Heart left ventricle (tissue), 16 donors: ENCODE results near the gene EFS. TPM values are rescaled to one million over a fixed set of nuclear protein-coding genes. Genes with fewer than 3 reads are reported as not detected.

Source experiments
- ATAC-seq, 4 donors: fragments of 200-7000 bp; cut with Tn5 transposase; one replicate each; pipeline ENCODE4 v1.9.1; 2020 to 2022; ENCODE audit warnings: moderate library complexity in 4 of 4, mild to moderate bottlenecking in 3 of 4, moderate number of reproducible peaks in 1 of 4
- DNase-seq, 5 donors: peaks; one replicate each; pipeline ENCODE4 v3.0.0-alpha.2; 2020
- H3K27ac ChIP-seq, 12 donors: fragments of 200-600 bp; sonication (generic) in 4 of 12; one replicate each; pipeline versions ENCODE4 v1.5.0 to v1.8.0; 2016 to 2022; ENCODE audit warnings: mild to moderate bottlenecking in 2 of 12
- H3K27me3 ChIP-seq, 9 donors: fragments of 200-600 bp; sonication (generic) in 2 of 9; one replicate each; pipeline versions ENCODE4 v1.5.1 to v1.8.0; 2016 to 2022; ENCODE audit warnings: mild to moderate bottlenecking in 3 of 9
- H3K36me3 ChIP-seq, 9 donors: fragments of 200-600 bp; sonication (generic) in 2 of 9; one replicate each; pipeline versions ENCODE4 v1.5.0 to v1.8.0; 2018 to 2022; ENCODE audit warnings: mild to moderate bottlenecking in 2 of 9
- H3K4me1 ChIP-seq, 12 donors: fragments of 200-600 bp; sonication (generic) in 4 of 12; one replicate each; pipeline versions ENCODE4 v1.5.0 to v1.8.0; 2016 to 2022; ENCODE audit warnings: mild to moderate bottlenecking in 3 of 12
- H3K4me3 ChIP-seq, 12 donors: fragments of 200-600 bp; sonication (generic) in 4 of 12; one replicate each; pipeline versions ENCODE4 v1.5.0 to v1.8.0; 2017 to 2022; ENCODE audit warnings: mild to moderate bottlenecking in 9 of 12, moderate library complexity in 4 of 12
- H3K9me3 ChIP-seq, 12 donors: fragments of 200-600 bp; sonication (generic) in 4 of 12; one replicate each; pipeline versions ENCODE4 v1.5.0 to v1.8.0; 2016 to 2022; ENCODE audit warnings: mild to moderate bottlenecking in 1 of 12
- CTCF ChIP-seq, 12 donors: fragments of 200-600 bp; sonication (generic) in 4 of 12; IDR thresholded peaks; one replicate each; pipeline versions ENCODE4 v1.5.0 to v1.8.0; 2018 to 2022; ENCODE audit warnings: antibody characterized with exemption in 12 of 12, mild to moderate bottlenecking in 5 of 12
- POLR2A ChIP-seq, 2 donors: fragments of 450-650 bp; IDR thresholded peaks; one replicate each; pipeline ENCODE4 v1.6.1; 2017; ENCODE audit warnings: antibody characterized with exemption in 2 of 2, mild to moderate bottlenecking in 2 of 2, moderate library complexity in 2 of 2
- WGBS, 4 donors: extraction: QIAGEN DNeasy Blood & Tissue Kit in 2 of 4; methylation state at CpG; one replicate each; pipeline versions ENCODE4 v1.1.5 to v1.1.7; 2013 to 2018; 5-methylcytosine and 5-hydroxymethylcytosine counted together
- intact Hi-C, 10 donors: fragments of 100-400 bp; cut with DNase I; formaldehyde crosslinking; loops; one replicate each; pipeline versions ENCODE4 v1.11.1 to v1.14.2; 2022
- polyA plus RNA-seq, 2 donors: library from polyadenylated mRNA; stranded (reverse); fragments of 200-250 nt; gene quantifications; one replicate each; pipeline ENCODE4 v1.2.3, GENCODE V29; 2013
- total RNA-seq, 9 donors: library from RNA; depleted of rRNA in 2 of 9; stranded (reverse); fragments of >200 nt in 2 of 9; fragmentation: NEBNext Ultra II Directional in 3 of 9; extraction: Animal tissue kit (Norgen Biotek cat#: 25700) in 3 of 9; gene quantifications; one replicate each; pipeline versions ENCODE4 v1.1.0 to v1.2.4, GENCODE V29; 2016 to 2023
- donor health status: ischemic (EF 13 %, LVEDD 7.1; RV severe dilation, severe dysfunction).
- donor health status: healthy with polysubstance abuse.
- donor health status: DM: no; HTN: yes; CAD: no.
- donor health status: DM: no; HTN: no; CAD: no.
- donor health status: ischemic (EF 25% LVEDD 6.9; RV normal size, moderate dysfunction).
- donor health status: ischemic (EF 25% LVEDD 5.7; RV mildly dilated, moderate dysfunction).
- donor health status: healthy.
- donor health status: DM: yes; HTN: yes; CAD: no.
- donor health status: ischemic (EF 35%, LVEDD 5.7; RV mildly dilated, moderate dysfunction).
- donor health status: nonischemic (EF 11% LVEDD 7.7; RV severe dilation, severe dysfunction).
- donor health status: DM: yes; HTN: yes; CAD: no.
- donor health status: PGD.
- donor health status: ischemic (EF 29% LVEDD 5.4; RV normal size, mild dysfunction).
- donor health status: nonischemic (EF 23%, LVEDD 6.1; RV moderate dilation, normal function).

EFS gene
- total and polyA plus RNA-seq, 11 donors = 1.4 to 5.0 (median 2.3) TPM

GRCh38 chr14:23323838-23324454, 41.0 kb downstream of the EFS start:
- no peak for ATAC-seq
- WGBS, 4 donors = 85 to 89% (median 86%) methylated on average over 18 of the region's 18 CpGs
- intact Hi-C loops = loop anchor here in 7 of 10 donors (5.0 to 10.0 kb wide), 4 partner anchors 131 to 241 kb away; partner anchors contain the start of genes AP1G2 (in 5 of the 7), NGDN (in 2 of the 7), THTPA (in 1 of the 7) and ZFHX2 (in 1 of the 7)
- Histone ChIP-seq H3K27ac (no peak overlapping the region), H3K27me3 (no peaks in the 10 kb centered on the region), H3K4me3 (no peak overlapping the region), H3K9me3 (no peaks in the 10 kb centered on the region), H3K36me3 (peaks cover 0 to 39% (median 33%) of the 10 kb centered on the region in 9 donors), H3K4me1 (peaks cover 4 to 29% (median 16%) of the 10 kb centered on the region in 12 donors)
- no peak for TF ChIP-seq CTCF (IDR thresholded peaks at IDR 0.05)
- no peak for TF ChIP-seq POLR2A (IDR thresholded peaks at IDR 0.05)
- DNase-seq = no peak

GRCh38 chr14:23322568-23323517, 42.1 kb downstream of the EFS start:
- Histone ChIP-seq H3K9me3 (no peaks in the 10 kb centered on the region), H3K4me3 (peak overlapping the region; percentile 84 to 99 (median 92)), H3K27ac (peak overlapping the region in 9 of 12 donors; percentile 96 to 98 (median 97)), H3K4me1 (peaks cover 4 to 26% (median 16%) of the 10 kb centered on the region in 12 donors), H3K36me3 (peaks cover 0 to 39% (median 33%) of the 10 kb centered on the region in 9 donors), H3K27me3 (no peaks in the 10 kb centered on the region)
- DNase-seq (no peak), ATAC-seq (no peak)
- intact Hi-C loops = loop anchor here in 7 of 10 donors (5.0 to 10.0 kb wide), 4 partner anchors 132 to 242 kb away; partner anchors contain the start of genes AP1G2 (in 5 of the 7), NGDN (in 2 of the 7), THTPA (in 1 of the 7) and ZFHX2 (in 1 of the 7)
- 51 to 54% (median 52%) methylated on average over 10 of the region's 10 CpGs for WGBS, 4 donors
- TF ChIP-seq CTCF (IDR thresholded peaks at IDR 0.05) (no peak), POLR2A (IDR thresholded peaks at IDR 0.05) (no peak)

- peak in 2 of 4 donors; percentile 17 to 28 for ATAC-seq
- Histone ChIP-seq H3K27ac (peak overlapping the region; percentile 89 to 98 (median 97)), H3K4me1 (peaks cover 4 to 26% (median 15%) of the 10 kb centered on the region in 12 donors), H3K4me3 (peak overlapping the region; percentile 84 to 99 (median 92)), H3K27me3 (no peaks in the 10 kb centered on the region), H3K9me3 (no peaks in the 10 kb centered on the region), H3K36me3 (peaks cover 0 to 40% (median 33%) of the 10 kb centered on the region in 9 donors)
- 0 to 1% (median 1%) methylated on average over 39 to 64 of the region's 64 CpGs for WGBS, 4 donors
- intact Hi-C loops = loop anchor here in 8 of 10 donors (1.0 to 10.0 kb wide), 7 partner anchors 15 to 243 kb away; partner anchors contain the start of genes AP1G2 (in 5 of the 8), NGDN (in 3 of the 8), BCL2L2 (in 1 of the 8) and THTPA (in 1 of the 8)
- no peak for TF ChIP-seq POLR2A (IDR thresholded peaks at IDR 0.05)
- TF ChIP-seq CTCF (IDR thresholded peaks at IDR 0.05) = peak in 1 of 12 donors; percentile 4
- peak in 4 of 5 donors; percentile 55 to 79 (median 59) for DNase-seq
These were observed 43.1 kb downstream of the EFS start for GRCh38 chr14:23321572-23322547.
